Adipocyte (in vitro differentiated cells): ENCODE measurements around the gene FEZ2.

Source experiments
- DNase-seq: peaks from one replicate; pipeline ENCODE4 v3.0.0-alpha.2; 2015; ENCODE audit warnings: low read depth
- H3K27me3 ChIP-seq: replicated peaks from 2 replicates; pipeline ENCODE4 v1.7.0; 2013; ENCODE audit warnings: mild to moderate bottlenecking, low read length, moderate library complexity; ENCODE audit not compliant: control insufficient read depth, insufficient read depth
- H3K36me3 ChIP-seq: 2 replicates; pipeline ENCODE4 v1.7.0; 2013; ENCODE audit warnings: low read length, mild to moderate bottlenecking, moderate library complexity; ENCODE audit not compliant: control insufficient read depth, insufficient read depth, severe bottlenecking
- H3K4me1 ChIP-seq: 2 replicates; pipeline ENCODE4 v1.7.0; 2013; ENCODE audit warnings: mild to moderate bottlenecking, low read length, moderate library complexity; ENCODE audit not compliant: control insufficient read depth, insufficient read depth
- H3K4me3 ChIP-seq: 2 replicates; pipeline ENCODE4 v1.7.0; 2013; ENCODE audit warnings: mild to moderate bottlenecking, low read length, moderate library complexity
- H3K9ac ChIP-seq: 2 replicates; pipeline ENCODE4 v1.7.0; 2013; ENCODE audit warnings: mild to moderate bottlenecking, low read length, moderate library complexity
- H3K9me3 ChIP-seq: 2 replicates; pipeline ENCODE4 v1.7.0; 2013; ENCODE audit warnings: mild to moderate bottlenecking, low read length, moderate library complexity; ENCODE audit not compliant: control insufficient read depth

Gene FEZ2

DNA sequence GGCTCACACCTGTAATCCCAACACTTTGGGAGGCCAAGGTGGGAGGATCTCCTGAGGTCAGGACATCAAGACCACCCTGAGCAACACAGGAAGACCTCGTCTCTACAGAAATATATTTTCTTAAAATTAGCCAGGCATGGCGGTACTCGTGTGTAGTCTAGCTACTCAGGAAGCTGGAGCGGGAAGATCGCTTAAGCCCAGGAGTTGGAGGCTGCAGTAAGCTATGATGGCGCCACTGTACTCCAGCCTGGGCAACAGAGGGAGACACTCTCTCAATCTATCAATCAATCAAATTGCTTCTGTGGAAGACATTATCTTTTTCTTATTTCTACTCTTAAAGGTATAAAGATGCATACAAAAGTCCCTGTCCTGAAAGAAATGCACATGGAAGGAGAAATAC, 11.3 kb downstream of the FEZ2 start:
- H3K27me3 ChIP-seq: no peaks in the 10 kb centered on the region
- no peak overlapping the region for H3K4me3 ChIP-seq
- peaks cover 17% of the 10 kb centered on the region for H3K4me1 ChIP-seq
- no peak for DNase-seq
- no peaks in the 10 kb centered on the region for H3K9me3 ChIP-seq
- no peak overlapping the region for H3K9ac ChIP-seq
- peaks cover 76% of the 10 kb centered on the region for H3K36me3 ChIP-seq

DNA sequence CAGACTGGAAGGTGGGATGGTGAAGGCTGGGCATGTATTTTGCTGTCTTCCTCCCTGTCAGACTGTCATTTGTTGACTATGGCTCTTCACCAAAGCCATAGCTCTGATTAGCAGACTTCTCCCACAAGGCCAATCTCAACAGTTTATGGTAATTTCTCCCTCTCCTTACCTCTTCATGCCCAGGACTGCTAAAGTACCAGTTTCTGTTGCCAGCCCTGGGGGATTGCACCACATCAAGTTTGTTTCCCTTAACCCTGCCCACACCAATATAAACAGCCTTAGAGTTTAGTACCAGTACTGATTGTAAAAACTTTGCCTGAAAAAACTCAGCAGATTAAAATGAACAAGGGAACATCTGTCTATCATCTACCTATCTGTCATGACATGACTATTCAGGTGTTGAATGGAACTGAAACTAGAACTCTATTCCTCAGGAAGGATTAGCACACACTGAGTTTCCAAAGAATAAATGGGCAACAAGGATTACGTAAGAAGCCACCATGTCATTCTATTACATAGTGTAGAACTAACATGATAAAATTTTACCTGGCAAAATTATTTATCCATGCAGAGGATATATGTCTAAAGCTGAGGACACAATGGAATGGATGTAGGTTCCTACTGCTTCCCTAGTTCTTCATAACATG, 13.7 kb downstream of the FEZ2 start:
- DNase-seq: no peak
- Histone ChIP-seq H3K9me3 (no peaks in the 10 kb centered on the region), H3K27me3 (no peaks in the 10 kb centered on the region), H3K4me3 (no peak overlapping the region), H3K4me1 (peaks cover 17% of the 10 kb centered on the region), H3K36me3 (peaks cover 88% of the 10 kb centered on the region), H3K9ac (no peak overlapping the region)

DNA sequence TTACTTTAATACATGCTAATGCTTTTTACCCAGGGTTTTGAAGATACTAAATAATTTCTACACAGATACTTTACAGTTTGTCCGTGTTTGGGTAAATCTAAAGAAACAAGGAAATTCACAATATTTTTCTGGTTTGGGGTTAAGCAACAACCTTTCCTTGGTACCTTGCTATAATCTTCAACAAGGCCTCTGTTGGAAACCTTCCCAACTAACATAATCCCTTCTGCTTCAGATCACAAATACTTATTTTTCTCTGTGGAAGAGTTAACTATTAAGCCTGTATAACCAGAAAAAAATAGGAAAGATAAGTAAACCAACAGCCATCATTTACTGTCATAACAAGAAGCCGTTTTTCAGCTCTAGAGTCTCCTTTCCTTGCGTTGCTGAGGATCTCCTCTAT, 15.0 kb downstream of the FEZ2 start:
- peaks cover 17% of the 10 kb centered on the region for H3K4me1 ChIP-seq
- no peak for DNase-seq
- H3K4me3 ChIP-seq: no peak overlapping the region
- no peaks in the 10 kb centered on the region for H3K27me3 ChIP-seq
- H3K9me3 ChIP-seq: no peaks in the 10 kb centered on the region
- no peak overlapping the region for H3K9ac ChIP-seq
- H3K36me3 ChIP-seq: peaks cover 90% of the 10 kb centered on the region

DNA sequence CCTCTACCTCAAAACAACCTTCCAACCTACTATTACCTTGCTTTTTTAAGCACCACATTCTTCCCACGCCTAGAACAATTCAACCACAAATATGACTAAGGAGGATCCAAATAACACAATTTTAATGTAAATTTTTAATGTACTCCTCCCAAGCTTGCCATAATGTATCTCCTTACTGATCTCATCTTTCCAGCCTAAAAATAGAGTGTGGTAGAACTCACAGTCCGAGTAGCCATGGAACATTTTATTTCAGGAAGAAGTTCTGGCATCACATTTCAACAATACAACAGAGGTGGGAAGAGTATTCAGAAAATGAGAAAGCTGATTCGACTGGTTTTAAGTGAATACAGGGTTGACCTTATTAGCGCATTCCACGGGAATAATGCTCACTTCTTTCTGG, 15.4 kb downstream of the FEZ2 start:
- Histone ChIP-seq H3K27me3 (no peaks in the 10 kb centered on the region), H3K36me3 (peaks cover 94% of the 10 kb centered on the region), H3K9ac (no peak overlapping the region), H3K9me3 (no peaks in the 10 kb centered on the region), H3K4me3 (no peak overlapping the region), H3K4me1 (peaks cover 18% of the 10 kb centered on the region)
- DNase-seq: no peak

DNA sequence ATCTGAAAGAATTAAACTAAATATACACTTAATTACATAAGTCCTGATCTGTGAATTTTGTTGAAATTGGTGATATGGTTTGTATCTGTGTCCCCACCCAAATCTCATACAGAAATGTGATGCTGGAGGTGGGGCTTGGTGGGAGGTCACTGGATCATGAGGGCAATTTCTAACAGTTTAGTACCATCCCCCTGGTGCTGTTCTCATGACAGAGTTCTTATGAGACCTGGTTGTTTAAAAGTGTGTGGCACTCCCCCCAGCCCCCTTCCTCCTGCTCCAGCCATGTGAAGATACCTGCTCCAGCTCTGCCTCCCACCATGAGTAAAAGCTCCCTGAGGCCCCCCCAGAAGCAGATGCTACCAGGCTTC, 18.7 kb downstream of the FEZ2 start:
- Histone ChIP-seq H3K9ac (no peak overlapping the region), H3K27me3 (no peaks in the 10 kb centered on the region), H3K4me1 (peaks cover 29% of the 10 kb centered on the region), H3K36me3 (peaks cover 81% of the 10 kb centered on the region), H3K9me3 (no peaks in the 10 kb centered on the region), H3K4me3 (no peak overlapping the region)
- no peak for DNase-seq

DNA sequence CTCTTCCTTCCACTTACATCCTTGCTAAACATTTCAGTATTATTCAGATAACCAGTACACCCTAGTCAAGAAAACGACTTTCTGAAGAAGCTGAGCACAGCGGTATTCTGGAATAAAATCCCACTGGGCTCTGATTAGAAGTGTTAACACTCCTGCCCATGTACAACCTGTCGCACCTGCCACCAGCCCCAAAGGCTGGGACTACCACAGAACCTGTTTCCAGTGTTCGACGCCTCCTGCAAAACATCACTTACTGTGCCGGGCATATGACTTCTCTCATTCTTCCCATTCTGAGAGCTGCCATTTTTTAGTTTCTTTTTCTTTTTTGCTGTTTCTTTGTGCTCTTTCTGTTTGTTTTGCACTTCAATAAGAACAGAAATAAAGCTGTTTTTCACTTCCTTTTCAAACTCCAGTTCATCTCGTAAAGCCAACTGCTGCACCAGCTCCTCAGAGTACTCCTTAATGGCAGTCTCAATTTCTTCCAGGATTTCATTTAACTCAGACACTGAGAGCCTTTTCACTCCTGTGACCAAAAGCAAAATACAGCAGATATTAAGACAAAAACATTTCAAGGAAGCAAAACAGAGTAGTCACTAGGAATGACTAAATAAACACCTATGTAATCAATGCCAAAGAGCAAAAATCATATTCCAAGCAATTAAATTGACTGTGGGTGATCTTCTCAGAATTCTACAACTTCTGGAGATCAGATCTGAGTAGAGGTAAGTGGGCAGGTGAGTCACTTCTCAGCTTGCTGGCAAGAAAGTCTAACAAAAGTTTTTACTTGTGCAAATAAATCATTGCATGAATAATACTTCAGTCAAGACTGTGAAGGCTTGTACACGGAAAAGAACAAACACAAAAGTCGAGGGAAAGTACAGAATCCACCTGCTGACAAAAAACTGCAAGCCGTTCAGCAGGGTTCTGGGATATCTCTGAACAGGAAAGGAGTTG, 19.3 kb downstream of the FEZ2 start:
- no peaks in the 10 kb centered on the region for H3K9me3 ChIP-seq
- DNase-seq: no peak
- peaks cover 80% of the 10 kb centered on the region for H3K36me3 ChIP-seq
- H3K4me3 ChIP-seq: no peak overlapping the region
- H3K9ac ChIP-seq: no peak overlapping the region
- peaks cover 23% of the 10 kb centered on the region for H3K4me1 ChIP-seq
- no peaks in the 10 kb centered on the region for H3K27me3 ChIP-seq

DNA sequence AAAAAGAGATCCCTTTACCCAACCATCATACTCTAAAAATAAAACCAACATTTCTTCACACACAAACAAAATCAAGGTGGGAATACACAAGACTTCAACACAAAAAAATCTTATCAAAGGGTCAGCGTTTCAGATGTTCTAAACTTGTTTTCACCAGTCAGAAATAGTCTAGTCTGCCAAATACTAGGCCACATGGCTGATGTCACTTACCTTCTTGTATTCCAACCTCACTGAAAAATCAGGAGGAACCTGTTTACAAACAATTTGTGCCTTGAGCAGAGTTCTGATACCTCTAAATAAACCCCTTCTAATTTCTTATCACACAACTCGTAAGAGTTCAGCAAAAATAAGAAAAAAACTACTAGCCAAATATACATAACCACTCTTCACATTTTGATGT, 20.1 kb downstream of the FEZ2 start:
- Histone ChIP-seq H3K36me3 (peaks cover 80% of the 10 kb centered on the region), H3K4me3 (no peak overlapping the region), H3K27me3 (no peaks in the 10 kb centered on the region), H3K9me3 (no peaks in the 10 kb centered on the region), H3K4me1 (peaks cover 23% of the 10 kb centered on the region), H3K9ac (no peak overlapping the region)
- DNase-seq: no peak

DNA sequence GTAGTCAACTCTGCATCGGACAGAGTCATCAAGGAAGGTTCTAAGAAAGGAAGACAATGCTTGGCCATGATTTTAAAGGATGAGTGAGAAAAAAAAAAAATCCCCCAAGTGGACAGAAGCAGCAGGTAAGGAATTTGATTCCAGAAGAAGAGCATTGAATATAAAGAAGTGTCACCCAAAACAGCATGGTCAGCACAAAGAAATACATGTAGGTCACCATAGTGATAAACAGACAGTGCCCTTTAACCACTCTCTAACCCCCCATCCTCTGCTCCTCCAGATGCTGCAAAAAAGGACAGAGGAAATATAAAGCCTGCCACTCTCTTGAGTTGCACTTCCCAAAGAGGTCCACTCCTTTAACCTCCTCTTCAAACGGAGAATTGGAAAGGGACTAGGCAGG, 23.4 kb downstream of the FEZ2 start:
- Histone ChIP-seq H3K9me3 (no peaks in the 10 kb centered on the region), H3K4me3 (no peak overlapping the region), H3K4me1 (peaks cover 30% of the 10 kb centered on the region), H3K36me3 (peaks cover 66% of the 10 kb centered on the region), H3K9ac (no peak overlapping the region), H3K27me3 (no peaks in the 10 kb centered on the region)
- DNase-seq: no peak

DNA sequence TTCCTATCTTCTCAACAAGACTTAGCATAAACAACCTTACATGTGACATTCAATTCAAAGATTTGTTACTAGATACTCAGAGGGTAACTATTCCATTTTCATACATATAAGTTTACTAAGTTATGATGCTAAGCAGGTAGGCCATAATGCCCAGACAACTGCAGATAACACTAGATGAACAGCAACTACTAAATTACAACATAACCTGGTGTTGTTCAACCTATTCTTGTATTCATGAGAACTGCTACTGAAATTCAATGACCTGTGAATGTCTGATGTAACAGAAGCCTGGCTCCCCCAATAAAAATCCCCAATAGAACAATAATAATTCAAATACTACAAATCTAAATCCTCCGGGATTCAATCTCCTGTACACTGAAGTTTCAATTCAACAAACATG, 24.8 kb downstream of the FEZ2 start:
- Histone ChIP-seq H3K9me3 (no peaks in the 10 kb centered on the region), H3K4me3 (no peak overlapping the region), H3K4me1 (peaks cover 44% of the 10 kb centered on the region), H3K36me3 (peaks cover 52% of the 10 kb centered on the region), H3K9ac (no peak overlapping the region), H3K27me3 (no peaks in the 10 kb centered on the region)
- no peak for DNase-seq

DNA sequence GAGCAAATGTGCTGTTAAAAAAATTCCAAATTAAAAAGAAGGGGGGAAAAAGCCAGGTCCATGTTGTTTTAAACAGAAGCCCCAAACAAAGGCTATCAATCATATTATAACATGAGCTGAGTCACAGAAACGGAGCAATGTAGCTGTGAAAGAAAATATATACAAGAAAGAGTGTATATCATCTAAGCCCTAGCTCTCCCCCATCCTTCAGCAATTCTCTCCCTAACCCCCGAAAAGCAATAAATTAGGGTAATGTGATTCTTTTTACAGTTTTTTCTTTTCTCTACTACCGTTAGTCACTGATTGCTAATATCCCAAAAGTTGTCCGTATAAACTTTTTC, 25.3 kb downstream of the FEZ2 start:
- DNase-seq: no peak

DNA sequence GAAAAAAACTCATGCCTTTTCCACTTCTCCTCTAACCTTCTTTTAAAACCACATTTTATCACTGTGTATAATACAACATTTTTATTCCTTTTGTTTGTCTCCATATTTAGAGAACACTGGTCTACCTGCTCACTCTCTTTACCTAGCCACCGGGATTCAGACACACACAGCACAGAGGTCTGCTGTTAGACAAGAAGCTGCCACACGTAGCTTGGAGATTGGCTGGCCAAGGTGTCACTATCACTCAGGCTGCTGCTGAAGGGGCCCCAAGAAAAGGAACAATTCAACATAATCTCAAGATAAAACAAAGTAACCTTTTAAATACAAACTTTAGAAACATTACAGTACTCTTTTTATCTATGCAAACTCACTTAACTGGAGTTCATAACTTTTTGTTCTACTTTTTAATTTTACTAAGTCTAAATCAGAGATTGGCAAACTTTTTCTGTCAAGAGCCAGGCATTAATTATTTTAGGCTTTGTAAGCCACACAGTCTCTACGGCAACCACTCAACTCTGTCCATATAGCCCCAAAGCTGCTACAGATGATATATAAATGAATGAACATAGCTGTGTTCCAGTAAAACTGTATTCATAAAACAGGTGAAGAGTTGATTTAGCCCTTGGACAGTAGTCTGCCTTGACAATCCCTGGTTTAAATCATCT, 25.8 kb downstream of the FEZ2 start:
- H3K36me3 ChIP-seq: peaks cover 44% of the 10 kb centered on the region
- H3K4me1 ChIP-seq: peaks cover 40% of the 10 kb centered on the region
- no peak for DNase-seq
- H3K27me3 ChIP-seq: no peaks in the 10 kb centered on the region
- H3K4me3 ChIP-seq: no peak overlapping the region
- no peak overlapping the region for H3K9ac ChIP-seq
- H3K9me3 ChIP-seq: no peaks in the 10 kb centered on the region

More for the DNA sequence above, 25.3 kb downstream of the FEZ2 start:
- H3K27me3 ChIP-seq: no peaks in the 10 kb centered on the region
- H3K9me3 ChIP-seq: no peaks in the 10 kb centered on the region
- H3K36me3 ChIP-seq: peaks cover 47% of the 10 kb centered on the region
- no peak overlapping the region for H3K4me3 ChIP-seq
- peaks cover 43% of the 10 kb centered on the region for H3K4me1 ChIP-seq
- no peak overlapping the region for H3K9ac ChIP-seq
